ENCODE data around the gene ASIC2.
"Not testable (repeated sequence)": the region's sequence is repeated elsewhere in the genome, so short reads cannot be mapped to it uniquely, and the experiment has no call there.

ASIC2 gene

GRCh38 chr17:32988481-32989101, 304.5 kb downstream of the ASIC2 start:
- no peak overlapping the region for H3K4me3 ChIP-seq (ENCODE audit: control insufficient read depth, low read depth, low read length)
- no peak for DNase-seq (ENCODE audit: low read depth)
- TF ChIP-seq CTCF (IDR thresholded peaks at IDR 0.05; ENCODE audit: control insufficient read depth, insufficient read depth, low read depth, low read length, missing control alignments), result no peak

- not testable (repeated sequence) for DNase-seq (ENCODE audit: low read depth); H3K4me3 ChIP-seq (ENCODE audit: control insufficient read depth, low read depth, low read length)
These were observed 305.2 kb downstream of the ASIC2 start for GRCh38 chr17:32987868-32988267.

GRCh38 chr17:32987453-32987805, 305.7 kb downstream of the ASIC2 start:
- H3K4me3 ChIP-seq (ENCODE audit: control insufficient read depth, low read depth, low read length); DNase-seq (ENCODE audit: low read depth): not testable (repeated sequence)

GRCh38 chr17:32985050-32985756, 307.9 kb downstream of the ASIC2 start:
- TF ChIP-seq CTCF (IDR thresholded peaks at IDR 0.05; ENCODE audit: control insufficient read depth, insufficient read depth, low read depth, low read length, missing control alignments), result no peak
- DNase-seq (ENCODE audit: low read depth), result no peak
- no peak overlapping the region for H3K4me3 ChIP-seq (ENCODE audit: control insufficient read depth, low read depth, low read length)

- not testable (repeated sequence) for DNase-seq (ENCODE audit: low read depth)
These were observed 311.5 kb downstream of the ASIC2 start for GRCh38 chr17:32981611-32982010.

GRCh38 chr17:32980230-32980629, 312.9 kb downstream of the ASIC2 start:
- no peak overlapping the region for H3K4me3 ChIP-seq (ENCODE audit: control insufficient read depth, low read depth, low read length)
- TF ChIP-seq CTCF (IDR thresholded peaks at IDR 0.05; ENCODE audit: control insufficient read depth, insufficient read depth, low read depth, low read length, missing control alignments), result no peak
- DNase-seq (ENCODE audit: low read depth), result no peak

More at GRCh38 chr17:32981611-32982010, 311.5 kb downstream of the ASIC2 start:
- H3K4me3 ChIP-seq (ENCODE audit: control insufficient read depth, low read depth, low read length), result not testable (repeated sequence)

- H3K4me3 ChIP-seq (ENCODE audit: control insufficient read depth, low read depth, low read length), result no peak overlapping the region
- DNase-seq (ENCODE audit: low read depth), result no peak
- no peak for TF ChIP-seq CTCF (IDR thresholded peaks at IDR 0.05; ENCODE audit: control insufficient read depth, insufficient read depth, low read depth, low read length, missing control alignments)
These were observed 316.5 kb downstream of the ASIC2 start for GRCh38 chr17:32976605-32977004.

- no peak for DNase-seq (ENCODE audit: low read depth)
- no peak for TF ChIP-seq CTCF (IDR thresholded peaks at IDR 0.05; ENCODE audit: control insufficient read depth, insufficient read depth, low read depth, low read length, missing control alignments)
- H3K4me3 ChIP-seq (ENCODE audit: control insufficient read depth, low read depth, low read length), result no peak overlapping the region
These were observed 317.0 kb downstream of the ASIC2 start for GRCh38 chr17:32976131-32976530.
